AG04450 (cell line): Measurements from ENCODE around the gene TMEM101. TPM values are rescaled to one million over a fixed set of nuclear protein-coding genes. Genes with fewer than 3 reads are reported as not detected.

Experiments
- CTCF ChIA-PET: fragments of 300-600, 350-600 bp; formaldehyde crosslinking; extraction: SDS; loops from one replicate; lab custom pipeline; 2022; ENCODE audit warnings: antibody characterized with exemption, inconsistent platforms; lab: Charles Lee
- POLR2A ChIA-PET: fragments of 350-600 bp; formaldehyde crosslinking; extraction: SDS; loops from one replicate; lab custom pipeline; 2021; ENCODE audit warnings: antibody characterized with exemption, inconsistent platforms; lab: Yijun Ruan, JAX
- DNase-seq: peaks from one replicate; pipeline ENCODE4 v3.0.0-alpha.2; 2011; ENCODE audit warnings: low read depth, low spot score
- H3K27ac ChIP-seq: one replicate; pipeline ENCODE4 v1.5.1; 2012; ENCODE audit warnings: low read depth, low read length, control low read depth
- H3K27me3 ChIP-seq: one replicate; pipeline ENCODE4 v1.6.0; 2012; ENCODE audit warnings: low read length; ENCODE audit not compliant: control insufficient read depth, insufficient read depth
- H3K4me3 ChIP-seq: 2 replicates; pipeline ENCODE4 v1.5.1; 2011; ENCODE audit warnings: mild to moderate bottlenecking, low read depth, low read length, control low read depth
- H3K9me3 ChIP-seq: 2 replicates; pipeline ENCODE4 v1.5.1; 2012; ENCODE audit warnings: low read length; ENCODE audit not compliant: control insufficient read depth, insufficient read depth
- polyA plus RNA-seq: library from polyadenylated mRNA; depleted of rRNA; stranded (reverse); fragments of >200 nt; gene quantifications from 2 replicates; pipeline ENCODE4 v1.2.3, GENCODE V29; 2011
- TF ChIP-seq, protein P1 (sequence below): IDR thresholded peaks from 2 replicates; pipeline ENCODE4 v1.5.1; 2011; ENCODE audit warnings: low read depth, low read length, control low read depth, inconsistent platforms

TMEM101 gene
- polyA plus RNA-seq, 1 experiment: 31.3 TPM

GRCh38 chr17:44004761-44005526 is 9.8 kb downstream of the TMEM101 start:
- POLR2A ChIA-PET: no interaction called here
- TF ChIP-seq, protein P1, sequence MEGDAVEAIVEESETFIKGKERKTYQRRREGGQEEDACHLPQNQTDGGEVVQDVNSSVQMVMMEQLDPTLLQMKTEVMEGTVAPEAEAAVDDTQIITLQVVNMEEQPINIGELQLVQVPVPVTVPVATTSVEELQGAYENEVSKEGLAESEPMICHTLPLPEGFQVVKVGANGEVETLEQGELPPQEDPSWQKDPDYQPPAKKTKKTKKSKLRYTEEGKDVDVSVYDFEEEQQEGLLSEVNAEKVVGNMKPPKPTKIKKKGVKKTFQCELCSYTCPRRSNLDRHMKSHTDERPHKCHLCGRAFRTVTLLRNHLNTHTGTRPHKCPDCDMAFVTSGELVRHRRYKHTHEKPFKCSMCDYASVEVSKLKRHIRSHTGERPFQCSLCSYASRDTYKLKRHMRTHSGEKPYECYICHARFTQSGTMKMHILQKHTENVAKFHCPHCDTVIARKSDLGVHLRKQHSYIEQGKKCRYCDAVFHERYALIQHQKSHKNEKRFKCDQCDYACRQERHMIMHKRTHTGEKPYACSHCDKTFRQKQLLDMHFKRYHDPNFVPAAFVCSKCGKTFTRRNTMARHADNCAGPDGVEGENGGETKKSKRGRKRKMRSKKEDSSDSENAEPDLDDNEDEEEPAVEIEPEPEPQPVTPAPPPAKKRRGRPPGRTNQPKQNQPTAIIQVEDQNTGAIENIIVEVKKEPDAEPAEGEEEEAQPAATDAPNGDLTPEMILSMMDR: no peak
- Histone ChIP-seq H3K27me3 (peaks cover 9% of the 10 kb centered on the region), H3K9me3 (peaks cover 4% of the 10 kb centered on the region; the same call in 1 of the 2 replicates), H3K4me3 (0 out of 2 replicates have a peak overlapping the region, but pooled peaks have one; percentile 1), H3K27ac (no peak overlapping the region)
- CTCF ChIA-PET: interaction anchor here (0.6 to 1.5 kb wide), 2 partner anchors 37 to 61 kb away, joined by 5 to 6 read pairs; no protein-coding TSS in a partner anchor
- DNase-seq: no peak

- H3K9me3 ChIP-seq: peaks cover 4% of the 10 kb centered on the region; the same call in 1 of the 2 replicates
- no peak for DNase-seq
- no peak within 1 kb of the TSS for H3K27ac ChIP-seq
- CTCF ChIA-PET: interaction anchor here (0.6 to 1.5 kb wide), 4 partner anchors 60 to 158 kb away, joined by 3 to 7 read pairs (median 4); no protein-coding TSS in a partner anchor
- 0 out of 2 replicates have a peak within 1 kb of the TSS, but pooled peaks have one; percentile 1 for H3K4me3 ChIP-seq
- H3K27me3 ChIP-seq: peaks cover 9% of the 10 kb centered on the region
- POLR2A ChIA-PET: no interaction called here
- TF ChIP-seq, protein P1: no peak
These were observed 10.5 kb downstream of the TMEM101 start, which contains the start of gene NAGS for GRCh38 chr17:44004077-44004760. NAGS (plus strand) TSS chr17:44004622; CDS start chr17:44004664, 42 bp downstream.

DNA sequence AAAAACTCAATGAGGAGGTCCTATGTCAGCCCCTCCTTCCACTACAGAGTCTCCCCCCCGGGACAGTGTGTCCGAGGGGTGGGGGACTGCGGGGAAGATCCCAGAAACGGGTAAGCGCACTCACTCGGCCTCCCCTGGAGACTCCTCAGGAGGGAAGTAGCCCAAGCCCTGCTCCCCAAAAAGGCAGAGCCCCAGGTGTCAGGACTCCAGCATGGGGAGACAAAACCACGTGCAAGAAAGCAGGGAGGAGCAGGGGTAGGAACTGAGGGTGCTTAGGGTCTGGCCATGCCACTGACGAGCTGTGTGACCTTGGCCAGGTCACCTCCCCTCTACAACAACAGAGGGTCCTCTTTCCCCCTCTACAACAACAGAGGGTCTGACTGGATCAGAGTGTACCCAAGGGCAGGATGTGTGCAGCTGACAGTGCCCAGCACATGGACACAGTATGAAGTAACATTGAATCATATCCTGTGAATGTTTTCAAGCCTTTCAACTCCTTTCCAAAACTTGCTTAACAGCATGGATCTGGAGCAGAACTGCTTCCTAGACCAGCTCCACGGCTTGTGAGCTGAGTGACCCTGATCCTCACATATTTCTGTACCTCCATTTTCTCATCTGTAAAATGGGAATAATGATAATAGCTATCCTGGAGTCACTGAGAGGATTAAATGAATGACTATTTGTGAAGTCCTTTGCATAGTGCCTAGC is 12.5 kb downstream of the TMEM101 start:
- POLR2A ChIA-PET: no interaction called here
- CTCF ChIA-PET: interaction anchor here (0.5 to 1.0 kb wide), 3 partner anchors 8 to 112 kb away, joined by 3 to 4 read pairs (median 3); no protein-coding TSS in a partner anchor
- TF ChIP-seq, protein P1: no peak
- H3K9me3 ChIP-seq: peaks cover 4% of the 10 kb centered on the region; the same call in 1 of the 2 replicates
- DNase-seq: peak; percentile 41
- H3K27ac ChIP-seq: no peak overlapping the region
- no peak overlapping the region for H3K4me3 ChIP-seq
- peaks cover 9% of the 10 kb centered on the region for H3K27me3 ChIP-seq

DNA sequence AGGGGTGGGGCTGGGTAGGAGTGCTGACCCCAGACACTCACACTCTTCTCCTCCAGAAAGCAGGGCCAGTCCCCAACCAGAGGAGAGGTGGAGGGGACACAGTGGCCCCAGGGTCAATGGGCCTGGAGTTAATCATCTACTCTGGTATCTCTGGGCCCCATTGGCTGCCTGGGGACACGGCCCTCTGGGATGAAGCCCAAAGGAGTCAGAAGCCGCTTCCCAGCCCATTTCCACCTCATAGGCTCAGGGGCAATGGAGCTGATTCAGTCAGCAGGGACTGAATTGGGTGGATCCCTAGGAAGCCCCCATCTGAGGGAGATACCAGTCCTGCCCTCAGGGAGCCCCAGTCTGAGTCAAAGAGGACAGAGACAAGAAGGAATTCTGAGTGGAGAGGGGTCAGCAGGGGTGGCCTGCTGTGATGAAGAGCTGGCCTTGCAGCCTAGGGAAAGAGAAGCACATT is 13.3 kb downstream of the TMEM101 start:
- no peak overlapping the region for H3K27ac ChIP-seq
- POLR2A ChIA-PET: no interaction called here
- H3K27me3 ChIP-seq: peaks cover 9% of the 10 kb centered on the region
- CTCF ChIA-PET: interaction anchor here (0.5 to 10.1 kb wide), 2 partner anchors 43 to 57 kb away, joined by 6 to 123 read pairs; partner anchors contain the start of gene PPY
- TF ChIP-seq, protein P1: no peak
- no peak for DNase-seq
- no peak overlapping the region for H3K4me3 ChIP-seq
- H3K9me3 ChIP-seq: peaks cover 4% of the 10 kb centered on the region; the same call in 1 of the 2 replicates
